Measurements from ENCODE around the gene SLC37A1.
A peak's percentile ranks its signal among the peaks of the same experiment; 100 is the strongest.

Gene SLC37A1

GRCh38 chr21:42593007-42593814 is 79.6 kb downstream of the SLC37A1 start (continued):
- no peak for TF ChIP-seq ZNF488 (tag by site-specific recombination; IDR thresholded peaks at IDR 0.05)
- TF ChIP-seq KLF7 (tag by site-specific recombination; IDR thresholded peaks at IDR 0.05; ENCODE audit: borderline replicate concordance): no peak
- no peak for TF ChIP-seq ZNF747 (tag by site-specific recombination; IDR thresholded peaks at IDR 0.05)
- TF ChIP-seq ZNF596 (tag by site-specific recombination; IDR thresholded peaks at IDR 0.05): no peak
- TF ChIP-seq ZNF449 (tag by site-specific recombination; IDR thresholded peaks at IDR 0.05): no peak
- no peak for TF ChIP-seq ZNF280C (tag by site-specific recombination; IDR thresholded peaks at IDR 0.05)
- no peak for TF ChIP-seq HOXD13 (CRISPR knock-in tag; IDR thresholded peaks at IDR 0.05; ENCODE audit: borderline replicate concordance)
- TF ChIP-seq SP2 (tag by site-specific recombination; IDR thresholded peaks at IDR 0.05): no peak
- no peak for TF ChIP-seq SCRT1 (tag by site-specific recombination; IDR thresholded peaks at IDR 0.05; ENCODE audit: borderline replicate concordance)
- no peak for TF ChIP-seq ZNF776 (tag by site-specific recombination; IDR thresholded peaks at IDR 0.05; ENCODE audit: borderline replicate concordance)
- no peak for TF ChIP-seq ZNF600 (tag by site-specific recombination; IDR thresholded peaks at IDR 0.05)
- TF ChIP-seq CTCF (tag by site-specific recombination; IDR thresholded peaks at IDR 0.05): peak; percentile 87
- no peak for TF ChIP-seq ZNF664 (tag by site-specific recombination; IDR thresholded peaks at IDR 0.05)
- no peak for TF ChIP-seq ZNF623 (tag by site-specific recombination; IDR thresholded peaks at IDR 0.05)
- TF ChIP-seq KLF8 (tag by site-specific recombination; IDR thresholded peaks at IDR 0.05): 0 out of 2 replicates have a peak, but pooled peaks have one; percentile 34
- TF ChIP-seq ZBTB44 (tag by site-specific recombination; IDR thresholded peaks at IDR 0.05): no peak
- TF ChIP-seq ZNF223 (tag by site-specific recombination; IDR thresholded peaks at IDR 0.05): no peak
- no peak for TF ChIP-seq ZNF19 (tag by site-specific recombination; IDR thresholded peaks at IDR 0.05; ENCODE audit: low read depth)
- no peak for TF ChIP-seq ZNF157 (tag by site-specific recombination; IDR thresholded peaks at IDR 0.05)
- TF ChIP-seq ZNF175 (tag by site-specific recombination; IDR thresholded peaks at IDR 0.05): no peak
- no peak for TF ChIP-seq ZNF544 (tag by site-specific recombination; IDR thresholded peaks at IDR 0.05)
- 0 out of 2 replicates have a peak, but pooled peaks have one; percentile 37 for TF ChIP-seq ZSCAN23 (tag by site-specific recombination; IDR thresholded peaks at IDR 0.05)
- TF ChIP-seq ZNF155 (tag by site-specific recombination; IDR thresholded peaks at IDR 0.05): no peak
- no peak for TF ChIP-seq KLF16 (tag by site-specific recombination; IDR thresholded peaks at IDR 0.05)
- no peak for TF ChIP-seq ZNF133 (tag by site-specific recombination; IDR thresholded peaks at IDR 0.05)
- no peak for TF ChIP-seq ZNF311 (tag by site-specific recombination; IDR thresholded peaks at IDR 0.05; ENCODE audit: borderline replicate concordance)
- TF ChIP-seq ZBTB49 (tag by site-specific recombination; IDR thresholded peaks at IDR 0.05; ENCODE audit: low read depth): no peak
- no peak for TF ChIP-seq RBAK (tag by site-specific recombination; IDR thresholded peaks at IDR 0.05)
- no peak for TF ChIP-seq ZBTB26 (tag by site-specific recombination; optimal IDR thresholded peaks at IDR 0.05)
